Measurements from ENCODE around the gene MAPKAPK3.
"Not testable (repeated sequence)": the region's sequence is repeated elsewhere in the genome, so short reads cannot be mapped to it uniquely, and the experiment has no call there.

Gene MAPKAPK3

GRCh38 chr3:50658416-50658815 is 41.5 kb downstream of the MAPKAPK3 start:
- no peak for DNase-seq

DNA sequence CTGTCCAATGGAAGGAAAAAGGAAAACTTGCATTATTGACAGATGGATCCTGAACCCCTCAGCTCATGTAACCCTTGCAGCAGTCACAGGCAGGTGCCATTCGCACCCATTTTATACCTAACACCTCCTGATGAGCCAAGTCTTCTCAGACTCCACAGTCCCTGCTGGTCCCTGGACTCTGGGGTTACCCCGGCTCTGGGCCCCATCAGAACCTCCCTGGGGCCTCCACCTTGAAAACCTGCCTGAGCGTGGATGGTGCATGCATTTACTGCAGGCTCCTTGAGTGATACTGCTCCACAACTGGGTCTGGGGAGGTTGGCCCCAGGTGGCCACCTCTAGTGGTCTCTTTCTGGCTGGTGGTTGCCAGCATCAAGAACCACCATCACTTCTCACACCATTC is 41.9 kb downstream of the MAPKAPK3 start:
- no peak for DNase-seq

- DNase-seq: no peak
These were observed 43.4 kb downstream of the MAPKAPK3 start for GRCh38 chr3:50660386-50660785.

DNA sequence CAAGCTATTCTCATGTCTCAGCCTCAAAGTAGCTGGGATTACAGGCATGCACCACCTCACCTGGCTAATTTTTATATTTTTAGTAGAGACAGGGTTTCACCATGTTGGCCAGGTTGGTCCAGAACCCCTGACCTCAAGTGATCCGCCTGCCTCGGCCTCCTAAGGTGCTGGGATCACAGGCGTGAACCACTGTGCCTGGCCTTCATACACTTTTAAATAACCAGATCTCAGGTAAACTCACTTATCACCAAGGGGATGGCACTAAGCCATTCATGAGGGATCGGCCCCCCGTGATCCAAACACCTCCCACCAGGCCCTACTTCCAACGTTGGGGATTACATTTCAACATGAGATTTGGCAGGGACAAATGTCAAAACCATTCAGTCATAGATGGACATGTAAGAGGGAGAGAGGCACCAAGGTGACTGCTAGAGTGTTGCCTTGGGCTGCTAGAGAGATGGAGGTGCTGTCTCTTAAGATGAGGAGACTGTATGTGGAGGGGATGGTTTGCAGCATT is 44.4 kb downstream of the MAPKAPK3 start:
- no peak for DNase-seq

GRCh38 chr3:50662408-50662807 is 45.5 kb downstream of the MAPKAPK3 start:
- DNase-seq: no peak

DNA sequence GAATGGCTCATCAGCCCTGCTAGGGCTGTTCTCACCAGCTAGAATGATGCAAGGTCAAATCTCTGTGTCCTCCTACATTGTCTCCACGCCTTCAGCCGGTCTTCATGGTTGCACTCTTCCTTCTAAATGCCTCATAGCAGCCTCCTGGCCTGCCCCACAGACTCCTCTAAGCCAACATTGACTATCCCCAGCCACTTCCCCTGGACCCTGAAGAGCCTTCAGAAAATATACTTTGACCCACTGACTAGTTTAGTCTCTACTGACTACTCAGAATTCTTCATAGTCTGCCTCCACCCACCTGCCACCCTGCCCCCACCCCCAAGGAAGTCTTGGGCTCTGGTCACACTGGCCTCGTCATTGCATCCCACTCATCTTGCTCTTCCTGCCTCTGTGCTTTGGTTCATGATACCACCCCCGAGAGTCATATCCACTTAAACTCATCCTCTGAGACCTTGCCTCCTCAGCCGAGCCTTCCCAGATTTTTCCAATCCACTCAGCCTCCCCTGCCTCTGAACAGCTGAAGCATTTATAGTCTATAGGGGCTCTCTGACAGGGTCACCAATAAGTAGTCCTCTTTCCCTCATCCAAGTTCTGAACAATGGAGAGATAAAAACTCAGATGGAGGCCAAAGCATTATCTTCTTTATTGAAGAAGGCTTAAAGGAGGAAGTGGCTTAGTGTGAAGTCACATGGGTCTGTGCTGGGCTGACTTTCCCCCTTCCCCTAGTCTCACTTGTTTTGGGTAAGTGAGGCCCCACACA is 48.3 kb downstream of the MAPKAPK3 start:
- no peak for DNase-seq

DNA sequence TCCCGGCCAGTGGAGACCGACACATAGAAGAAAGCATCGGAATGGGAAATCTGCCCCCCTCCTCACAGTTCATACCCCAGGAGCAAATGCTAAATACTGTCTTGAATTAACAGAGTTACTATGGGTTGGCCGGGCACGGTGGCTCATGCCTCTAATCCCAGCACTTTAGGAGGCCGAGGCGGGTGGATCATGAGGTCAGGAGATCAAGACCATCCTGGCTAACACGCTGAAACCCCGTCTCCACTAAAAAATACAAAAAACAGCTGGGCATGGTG is 48.8 kb downstream of the MAPKAPK3 start:
- DNase-seq: not testable (repeated sequence)

- DNase-seq: no peak
These were observed 49.9 kb downstream of the MAPKAPK3 start for GRCh38 chr3:50666837-50667236.

GRCh38 chr3:50671331-50671730 is 54.4 kb downstream of the MAPKAPK3 start:
- DNase-seq: peak; percentile 76

GRCh38 chr3:50672656-50673055 is 55.7 kb downstream of the MAPKAPK3 start:
- DNase-seq: no peak

DNA sequence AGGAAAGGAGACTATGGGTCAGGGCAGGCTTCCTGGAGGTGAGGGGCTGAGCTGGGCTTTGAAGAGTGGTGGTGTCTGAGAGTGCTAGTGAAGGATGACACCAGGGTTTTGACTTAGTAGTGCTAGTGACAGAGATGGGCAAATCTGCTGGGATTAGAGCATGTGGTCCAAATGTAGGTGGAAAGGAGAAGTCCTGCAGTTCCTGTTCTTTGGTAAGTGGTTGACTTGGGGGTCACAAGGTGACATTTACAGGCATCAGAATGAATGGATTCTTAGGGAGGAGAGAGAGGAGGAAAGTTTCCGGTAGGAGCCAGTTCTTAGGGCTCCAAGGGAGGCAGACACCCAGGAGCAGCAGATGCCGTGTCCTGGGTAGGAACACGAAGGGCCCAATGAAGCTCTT is 57.0 kb downstream of the MAPKAPK3 start:
- no peak for DNase-seq

- DNase-seq: peak; percentile 60
These were observed 57.6 kb downstream of the MAPKAPK3 start, which contains the start of gene DOCK3 for GRCh38 chr3:50674349-50675178. DOCK3 (plus strand) TSS chr3:50674927; CDS start chr3:50675264, 337 bp downstream.

DNA sequence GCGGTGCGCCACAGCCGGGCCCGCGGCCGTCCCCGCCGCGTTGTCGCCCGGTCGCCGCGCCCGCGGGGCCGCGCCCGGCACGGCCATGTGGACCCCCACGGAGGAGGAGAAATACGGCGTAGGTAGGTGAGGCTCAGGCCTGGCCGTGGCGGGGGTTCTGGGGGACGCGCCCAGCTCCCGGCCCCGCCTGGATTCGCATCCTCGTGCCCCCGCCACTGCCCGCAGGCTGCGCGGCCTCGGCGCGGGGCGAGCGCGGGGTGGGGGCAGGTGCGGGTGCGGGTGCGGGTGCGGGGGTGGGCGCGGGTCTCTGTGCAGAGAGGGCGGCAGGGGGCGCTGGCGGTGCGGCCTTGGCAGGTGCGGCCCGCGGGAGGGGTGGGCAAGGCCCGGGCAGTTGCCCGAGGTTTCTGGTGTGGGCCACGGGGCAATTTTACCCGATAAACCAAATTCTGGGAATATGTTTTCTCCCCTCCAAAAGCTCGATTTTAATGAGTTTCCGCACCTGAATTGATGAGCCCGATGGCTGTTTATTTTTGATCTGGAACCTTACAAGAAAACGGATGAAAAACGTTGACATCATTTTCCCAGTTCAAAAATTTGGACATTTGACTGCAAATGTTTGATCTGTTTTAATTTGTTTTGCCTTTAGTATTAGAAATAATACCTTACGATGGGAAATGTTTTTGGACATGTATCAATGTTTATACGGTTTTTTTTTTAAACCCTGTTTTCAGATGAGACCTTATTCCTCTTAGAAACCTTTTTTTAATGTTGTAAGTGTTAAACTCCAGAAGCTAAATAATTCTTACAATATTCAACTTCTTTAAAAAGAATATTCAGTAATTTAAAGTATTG is 58.5 kb downstream of the MAPKAPK3 start:
- peak; percentile 47 for DNase-seq

GRCh38 chr3:50676031-50676705 is 59.2 kb downstream of the MAPKAPK3 start:
- DNase-seq: no peak

DNA sequence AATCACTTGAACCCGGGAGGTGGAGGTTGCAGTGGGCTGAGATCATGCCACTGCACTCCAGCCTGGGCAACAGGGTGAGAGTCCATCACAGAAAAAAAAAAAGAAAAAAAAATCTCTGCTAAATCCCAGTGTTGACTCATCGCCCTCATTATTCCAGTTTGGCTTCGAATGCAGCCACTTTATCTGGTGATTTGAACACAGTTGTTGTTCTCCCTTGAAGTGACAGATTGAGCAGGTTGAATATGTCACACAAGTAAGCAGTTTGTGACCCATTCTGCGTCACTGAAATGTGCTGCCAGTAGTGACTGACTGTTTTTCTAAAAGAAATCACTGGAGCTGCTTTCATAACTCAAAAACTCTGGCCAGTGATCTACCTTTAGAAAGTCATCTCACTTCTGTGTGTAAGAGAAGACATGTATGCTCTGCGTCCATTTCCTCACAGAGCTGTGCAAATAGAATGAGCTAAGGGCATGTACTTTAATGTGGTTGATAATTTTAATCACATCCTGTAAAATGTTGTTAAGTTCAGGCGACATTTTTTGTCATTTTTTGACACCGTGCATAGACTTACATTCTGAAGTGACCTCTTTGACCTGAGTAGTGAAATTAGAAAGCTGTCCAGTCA is 70.3 kb downstream of the MAPKAPK3 start:
- DNase-seq: no peak

GRCh38 chr3:50687916-50688315 is 71.0 kb downstream of the MAPKAPK3 start:
- DNase-seq: no peak

DNA sequence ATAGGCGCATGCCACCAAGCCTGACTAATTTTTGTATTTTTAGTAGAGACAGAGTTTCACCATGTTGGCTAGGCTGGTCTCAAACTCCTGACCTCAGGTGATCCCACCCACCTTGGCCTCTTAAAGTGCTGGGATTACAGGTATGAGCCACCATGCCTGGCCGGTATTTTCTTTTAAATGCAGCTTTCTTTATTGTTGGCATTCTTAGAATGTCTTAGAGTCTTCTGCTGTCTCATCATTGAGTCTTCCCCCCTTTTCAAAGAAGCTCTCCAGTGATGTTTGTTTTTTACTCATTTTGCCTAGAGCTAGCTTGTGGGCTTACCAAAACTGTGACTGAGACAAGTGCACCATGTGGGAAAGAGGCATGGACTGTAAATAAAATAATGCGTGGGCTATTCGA is 71.7 kb downstream of the MAPKAPK3 start:
- not testable (repeated sequence) for DNase-seq

DNA sequence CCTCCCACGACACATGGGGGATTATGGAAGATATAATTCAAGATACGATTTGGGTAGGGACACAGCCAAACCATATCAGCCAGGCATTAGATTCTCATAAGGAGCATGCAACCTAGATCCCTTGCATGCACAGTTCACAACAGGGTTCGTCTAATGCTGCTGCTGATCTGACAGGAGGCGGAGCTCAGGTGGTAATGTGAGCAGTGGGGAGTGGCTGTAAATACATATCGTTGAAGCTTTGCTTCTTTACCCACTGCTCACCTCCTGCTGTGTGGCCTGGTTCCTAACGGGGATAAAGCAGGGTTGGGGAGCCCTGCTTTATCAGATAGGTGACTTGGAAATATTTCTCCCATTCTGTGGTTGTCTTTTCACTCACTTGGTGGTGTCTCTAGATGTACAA is 72.6 kb downstream of the MAPKAPK3 start:
- no peak for DNase-seq

GRCh38 chr3:50695031-50695430 is 78.1 kb downstream of the MAPKAPK3 start:
- no peak for DNase-seq

DNA sequence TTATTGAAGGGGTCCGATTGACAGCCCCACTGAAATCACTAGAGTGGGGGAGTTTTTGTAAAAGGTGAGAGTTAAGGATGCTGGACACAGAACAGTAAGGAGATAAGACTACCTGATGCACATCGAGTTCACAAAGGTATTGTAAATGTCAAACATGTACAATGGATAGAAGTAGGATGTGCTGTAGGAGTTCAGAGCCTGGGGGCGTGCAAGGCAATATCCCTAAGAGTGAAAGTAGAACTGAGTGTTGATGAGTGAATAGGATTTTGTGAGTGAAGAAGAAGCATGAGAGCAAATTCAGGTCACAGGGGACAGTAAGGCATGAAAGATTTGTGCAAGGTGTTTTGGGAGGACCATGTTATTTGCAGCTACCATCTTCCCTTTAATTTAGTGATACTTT is 79.3 kb downstream of the MAPKAPK3 start:
- no peak for DNase-seq

DNA sequence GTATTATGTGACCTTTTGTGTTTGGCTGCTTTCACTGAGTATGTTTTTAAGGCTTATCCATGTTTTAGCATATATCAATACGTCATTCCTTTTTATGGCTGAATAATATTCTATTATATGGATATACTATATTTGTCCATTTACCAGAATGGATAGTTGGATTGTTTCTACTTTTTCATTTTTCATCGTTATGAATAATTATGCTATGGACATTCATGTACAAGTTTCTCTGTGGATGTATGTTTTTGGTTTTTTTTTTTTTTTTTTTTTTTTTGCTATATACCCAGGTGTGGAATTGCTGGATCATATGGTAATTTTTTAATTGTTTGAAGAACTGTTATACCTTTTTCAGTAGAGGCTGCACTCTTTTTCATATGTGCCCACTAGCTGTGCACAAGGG is 81.3 kb downstream of the MAPKAPK3 start:
- no peak for DNase-seq

Data from NCI-H345 (cell line).